H1 (cell line): ENCODE measurements around the gene OGN. TPM values are rescaled to one million over a fixed set of nuclear protein-coding genes. Genes with fewer than 3 reads are reported as not detected.

Source experiments
- CTCF ChIA-PET: fragments of 300-600 bp; sonication (Branson Sonifier 250); formaldehyde crosslinking; loops from one replicate; lab custom pipeline; 2021; ENCODE audit not compliant: partially characterized antibody; lab: Charles Lee
- POLR2A ChIA-PET: fragments of 300-600 bp; sonication (Branson Sonifier 250); formaldehyde crosslinking; loops from one replicate; lab custom pipeline; 2021; ENCODE audit warnings: inconsistent platforms; ENCODE audit not compliant: partially characterized antibody; lab: Charles Lee
- DNase-seq, 2 experiments: peaks; one replicate each; pipeline versions ENCODE4 v3.0.0 to v3.0.0-alpha.2; 2010 to 2022; ENCODE audit warnings: low spot score in 2 of 2, low read depth in 1 of 2, mixed read lengths in 1 of 2
- FAIRE-seq: peaks from 2 replicates; lab custom pipeline; 2011; peaks lifted over from hg19 to GRCh38; lab: Jason Lieb, UNC
- H2AFZ ChIP-seq: 2 replicates; pipeline ENCODE4 v1.8.1; 2012; ENCODE audit warnings: low read length, inconsistent platforms
- H2AK5ac ChIP-seq: 2 replicates; pipeline ENCODE4 v1.6.1; 2013; ENCODE audit warnings: low read depth, low read length
- H2BK120ac ChIP-seq: replicated peaks from 2 replicates; pipeline ENCODE3; 2013; ENCODE audit warnings: low read depth, low read length, inconsistent platforms
- H2BK12ac ChIP-seq: 2 replicates; pipeline ENCODE4 v1.6.1; 2013; ENCODE audit warnings: low read depth, low read length
- H2BK15ac ChIP-seq: 2 replicates; pipeline ENCODE4 v1.6.1; 2013; ENCODE audit warnings: low read length
- H2BK20ac ChIP-seq: 2 replicates; pipeline ENCODE4 v1.6.1; 2013; ENCODE audit warnings: low read length
- H2BK5ac ChIP-seq: 2 replicates; pipeline ENCODE4 v1.6.1; 2013; ENCODE audit warnings: low read depth, low read length
- H3K14ac ChIP-seq: 2 replicates; pipeline ENCODE4 v1.6.1; 2013; ENCODE audit warnings: inconsistent platforms; ENCODE audit not compliant: insufficient read length
- H3K18ac ChIP-seq: 2 replicates; pipeline ENCODE4 v1.6.1; 2013; ENCODE audit warnings: low read length; ENCODE audit errors: extremely low read depth
- H3K23ac ChIP-seq: 2 replicates; pipeline ENCODE4 v1.6.1; 2013; ENCODE audit warnings: inconsistent platforms; ENCODE audit not compliant: insufficient read length
- H3K23me2 ChIP-seq: 2 replicates; pipeline ENCODE4 v1.6.1; 2013; ENCODE audit warnings: low read depth, low read length
- H3K27ac ChIP-seq: 2 replicates; pipeline ENCODE4 v1.6.1; 2011; ENCODE audit warnings: low read depth, low read length, inconsistent platforms
- H3K27me3 ChIP-seq, 4 experiments: replicated peaks in 1 of 4; 1 replicate in 1 of 4; 2 replicates in 3 of 4; pipeline versions ENCODE4 v1.6.1 to v1.8.1; 2011 to 2013; ENCODE audit warnings: low read length in 3 of 4, mild to moderate bottlenecking in 3 of 4, inconsistent platforms in 2 of 4, mixed read lengths in 2 of 4, moderate library complexity in 1 of 4; ENCODE audit not compliant: control insufficient read depth in 3 of 4, insufficient read depth in 3 of 4; ENCODE audit errors: extremely low read depth in 1 of 4
- H3K36me3 ChIP-seq, 4 experiments: 2 replicates each; pipeline versions ENCODE4 v1.6.1 to v1.8.1; 2011 to 2013; ENCODE audit warnings: mild to moderate bottlenecking in 4 of 4, low read length in 3 of 4, moderate library complexity in 2 of 4, control low read depth in 1 of 4, inconsistent platforms in 1 of 4; ENCODE audit not compliant: insufficient read depth in 4 of 4, control insufficient read depth in 2 of 4
- H3K4ac ChIP-seq: replicated peaks from 2 replicates; pipeline ENCODE3; 2013; ENCODE audit warnings: low read length, low read depth, mixed read lengths, inconsistent platforms; ENCODE audit not compliant: insufficient read length
- H3K4me1 ChIP-seq, 4 experiments: replicated peaks in 1 of 4; 1 replicate in 1 of 4; 2 replicates in 3 of 4; pipeline versions ENCODE4 v1.6.1 to v1.8.1; 2011 to 2013; ENCODE audit warnings: low read length in 3 of 4, inconsistent platforms in 2 of 4, mixed read lengths in 1 of 4; ENCODE audit not compliant: insufficient read depth in 4 of 4, control insufficient read depth in 3 of 4
- H3K4me2 ChIP-seq, 2 experiments: 2 replicates each; pipeline versions ENCODE4 v1.6.1 to v1.8.1; 2011 to 2013; ENCODE audit warnings: low read depth in 2 of 2, low read length in 2 of 2, control low read depth in 1 of 2, inconsistent platforms in 1 of 2, mild to moderate bottlenecking in 1 of 2; ENCODE audit not compliant: insufficient read depth in 1 of 2
- H3K4me3 ChIP-seq, 4 experiments: fragments of 200-600, 300-600 bp in 1 of 4; sonication (generic), shearing (Covaris generic), sonication (Bioruptor Twin) in 1 of 4; 2 replicates each; pipeline versions ENCODE4 v1.5.1 to v1.8.1; 2011 to 2016; ENCODE audit warnings: low read length in 4 of 4, low read depth in 3 of 4, control low read depth in 2 of 4, inconsistent platforms in 2 of 4, mild to moderate bottlenecking in 2 of 4, mixed read lengths in 1 of 4, moderate library complexity in 1 of 4; ENCODE audit not compliant: insufficient read depth in 2 of 4; ENCODE audit errors: extremely low read depth in 1 of 4
- H3K56ac ChIP-seq: replicated peaks from 2 replicates; pipeline ENCODE3; 2013; ENCODE audit warnings: low read depth, mild to moderate bottlenecking, mixed read lengths, low read length, inconsistent platforms; ENCODE audit not compliant: insufficient read length
- H3K79me1 ChIP-seq: 2 replicates; pipeline ENCODE4 v1.6.1; 2013; ENCODE audit warnings: low read depth, low read length, control low read depth
- H3K79me2 ChIP-seq, 2 experiments: 2 replicates each; pipeline versions ENCODE4 v1.6.1 to v1.8.1; 2012 to 2013; ENCODE audit warnings: low read length in 2 of 2, mild to moderate bottlenecking in 2 of 2, inconsistent platforms in 1 of 2; ENCODE audit not compliant: insufficient read depth in 2 of 2, control insufficient read depth in 1 of 2
- H3K9ac ChIP-seq, 4 experiments: replicated peaks in 1 of 4; 1 replicate in 1 of 4; 2 replicates in 3 of 4; pipeline versions ENCODE4 v1.6.1 to v1.8.1; 2011 to 2013; ENCODE audit warnings: low read depth in 3 of 4, low read length in 3 of 4, control low read depth in 2 of 4, mild to moderate bottlenecking in 2 of 4, moderate library complexity in 2 of 4, inconsistent platforms in 1 of 4; ENCODE audit errors: extremely low read depth in 1 of 4
- H3K9me3 ChIP-seq, 2 experiments: 2 replicates each; pipeline versions ENCODE4 v1.6.1 to v1.8.1; 2012 to 2013; ENCODE audit warnings: mild to moderate bottlenecking in 2 of 2, moderate library complexity in 2 of 2, control low read depth in 1 of 2, inconsistent platforms in 1 of 2, low read depth in 1 of 2, low read length in 1 of 2, mixed read lengths in 1 of 2; ENCODE audit not compliant: insufficient read depth in 2 of 2
- H4K20me1 ChIP-seq, 2 experiments: replicated peaks in 1 of 2; 2 replicates each; pipeline versions ENCODE3 to v1.8.1; 2011 to 2013; ENCODE audit warnings: inconsistent platforms in 2 of 2, low read length in 2 of 2, mild to moderate bottlenecking in 1 of 2; ENCODE audit not compliant: insufficient read depth in 2 of 2, control insufficient read depth in 1 of 2
- H4K5ac ChIP-seq: 2 replicates; pipeline ENCODE4 v1.6.1; 2013; ENCODE audit warnings: low read length, low read depth, mixed read lengths, inconsistent platforms; ENCODE audit not compliant: insufficient read length
- H4K8ac ChIP-seq: 2 replicates; pipeline ENCODE4 v1.8.0; 2013; ENCODE audit warnings: mild to moderate bottlenecking, moderate library complexity, low read length, inconsistent platforms; ENCODE audit not compliant: insufficient read depth; ENCODE audit errors: extremely low read depth
- H4K91ac ChIP-seq: replicated peaks from 2 replicates; pipeline ENCODE3; 2013; ENCODE audit warnings: low read length, mixed read lengths, inconsistent platforms; ENCODE audit not compliant: insufficient read length
- ASH2L ChIP-seq: fragments of 200-600, 300-600 bp; sonication (generic); IDR thresholded peaks from one replicate; pipeline ENCODE4 v1.7.1; 2017; ENCODE audit warnings: low read length
- BACH1 ChIP-seq: IDR thresholded peaks from 2 replicates; pipeline ENCODE4 v1.6.1; 2012; ENCODE audit warnings: low read length, improper control_type of control experiment
- CHD1 ChIP-seq: IDR thresholded peaks from 2 replicates; pipeline ENCODE4 v1.6.1; 2012; ENCODE audit warnings: low read depth, low read length, improper control_type of control experiment
- GTF2F1 ChIP-seq: IDR thresholded peaks from 2 replicates; pipeline ENCODE4 v1.6.1; 2012; ENCODE audit warnings: low read depth, low read length, improper control_type of control experiment, borderline replicate concordance
- KDM1A ChIP-seq: fragments of 200-600, 300-600 bp; sonication (generic); IDR thresholded peaks from 2 replicates; pipeline ENCODE4 v1.7.1; 2016; ENCODE audit warnings: mild to moderate bottlenecking, low read length, borderline replicate concordance
- KDM5A ChIP-seq: fragments of 200-600 bp; IDR thresholded peaks from 2 replicates; pipeline ENCODE4 v1.7.1; 2012; ENCODE audit warnings: mild to moderate bottlenecking, low read length, inconsistent platforms, mixed read lengths
- MAFK ChIP-seq: IDR thresholded peaks from 2 replicates; pipeline ENCODE4 v1.6.1; 2012; ENCODE audit warnings: low read depth, mild to moderate bottlenecking, improper control_type of control experiment, low read length
- MAX ChIP-seq: IDR thresholded peaks from 2 replicates; pipeline ENCODE4 v1.6.1; 2012; ENCODE audit warnings: inconsistent platforms
- NANOG ChIP-seq: IDR thresholded peaks from 2 replicates; pipeline ENCODE4 v1.6.1; 2011; ENCODE audit warnings: low read length, low read depth, mild to moderate bottlenecking, inconsistent platforms; ENCODE audit not compliant: insufficient read depth, poor library complexity, severe bottlenecking
- NRF1 ChIP-seq: IDR thresholded peaks from 2 replicates; pipeline ENCODE4 v1.6.1; 2011; ENCODE audit warnings: mild to moderate bottlenecking, low read depth, low read length, improper control_type of control experiment
- RFX5 ChIP-seq: IDR thresholded peaks from 2 replicates; pipeline ENCODE4 v1.6.1; 2011; ENCODE audit warnings: low read depth, low read length, improper control_type of control experiment, borderline replicate concordance
- SP1 ChIP-seq: IDR thresholded peaks from 2 replicates; pipeline ENCODE4 v1.6.1; 2011; ENCODE audit warnings: low read depth, low read length
- ZNF274 ChIP-seq: IDR thresholded peaks from 2 replicates; pipeline ENCODE4 v1.7.0; 2012; ENCODE audit warnings: low read length, borderline replicate concordance; ENCODE audit errors: extremely low read depth
- WGBS, 2 experiments: shearing (Covaris generic) in 1 of 2; methylation state at CpG; one replicate each; pipeline versions ENCODE4 v1.1.6 to v1.1.7; 2013 to 2015; ENCODE audit warnings: low lambda C conversion rate in 2 of 2, mixed read lengths in 2 of 2, inconsistent platforms in 1 of 2, low coverage in 1 of 2, missing lambda C conversion rate in 1 of 2; ENCODE audit not compliant: insufficient replicate concordance in 2 of 2, insufficient coverage in 1 of 2, insufficient read length in 1 of 2; ENCODE audit errors: extremely low coverage in 1 of 2, missing lambda C conversion rate in 1 of 2; 5-methylcytosine and 5-hydroxymethylcytosine counted together
- polyA plus RNA-seq, 7 experiments: library from polyadenylated mRNA; depleted of rRNA in 3 of 7; stranded (reverse) in 5 of 7; unstranded in 2 of 7; fragments of >200 nt in 5 of 7; fragments of 200-250 nt in 2 of 7; gene quantifications; 1 replicate in 5 of 7; 2 replicates in 1 of 7; 4 replicates in 1 of 7; pipeline versions ENCODE4 v1.2.1 to v1.2.3, GENCODE V29; 2011 to 2013; ENCODE audit warnings: missing spikeins in 2 of 7, mixed read lengths in 2 of 7
- total RNA-seq: library from RNA; stranded (reverse); fragmentation: NEBNext Ultra II Directional; extraction: Animal tissue kit (Norgen Biotek cat#: 25700); gene quantifications from 2 replicates; pipeline ENCODE4 v1.2.1, GENCODE V29; 2021

Gene OGN
- total and polyA plus RNA-seq, 2 of the 8 experiments (the other 6 are each of a cell fraction or from before 2014, with no cell fraction given): not detected

DNA sequence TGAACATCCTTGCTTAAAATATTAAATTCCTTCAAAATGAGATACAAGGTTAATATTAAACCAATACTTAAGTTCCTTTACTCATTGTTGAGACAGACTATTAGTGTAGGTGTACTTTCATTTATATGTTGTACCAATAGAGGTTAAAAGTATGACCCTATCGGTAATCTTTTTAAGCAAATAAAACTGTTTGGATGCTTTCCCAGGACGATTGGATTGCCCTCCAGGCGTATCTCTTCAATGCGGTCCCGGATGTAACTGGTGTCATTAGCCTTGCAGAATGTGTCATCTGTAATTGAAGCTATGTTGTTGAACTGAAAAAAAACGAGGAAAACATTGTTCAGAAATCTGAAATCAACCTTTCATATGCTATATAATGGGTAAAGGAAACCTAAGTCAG is 18.9 kb downstream of the OGN start:
- no peaks in the 10 kb centered on the region for H3K36me3 ChIP-seq
- H3K4me2 ChIP-seq: no peak overlapping the region
- no peak overlapping the region for H2BK15ac ChIP-seq
- no peak overlapping the region for H3K14ac ChIP-seq
- no peak overlapping the region for H2BK12ac ChIP-seq
- ChIA-PET CTCF (no interaction called here), POLR2A (no interaction called here)
- FAIRE-seq (no peak), DNase-seq (no peak)
- no peak overlapping the region for H2BK5ac ChIP-seq
- H3K27ac ChIP-seq: no peak overlapping the region
- no peak overlapping the region for H3K18ac ChIP-seq
- H2BK20ac ChIP-seq: no peak overlapping the region
- 89% methylated on average over 6 of the region's 6 CpGs; no CpG with 5 or more reads in 1 of the 2 experiments for WGBS, 2 experiments
- no peaks in the 10 kb centered on the region for H3K23me2 ChIP-seq
- H3K4ac ChIP-seq: no peak overlapping the region
- H2AFZ ChIP-seq: no peak overlapping the region
- H3K9ac ChIP-seq: no peak overlapping the region
- TF ChIP-seq RFX5: no peak
- no peak for TF ChIP-seq CHD1
- TF ChIP-seq ASH2L: no peak
- TF ChIP-seq KDM1A: no peak
- no peak for TF ChIP-seq MAX
- no peak for TF ChIP-seq MAFK
- no peak for TF ChIP-seq BACH1
- no peak for TF ChIP-seq ZNF274
- TF ChIP-seq NRF1: no peak
- TF ChIP-seq NANOG: no peak
- no peak for TF ChIP-seq KDM5A
- TF ChIP-seq GTF2F1: no peak
- TF ChIP-seq SP1: no peak
- H3K79me1 ChIP-seq: no peaks in the 10 kb centered on the region
- no peak overlapping the region for H4K5ac ChIP-seq
- H3K27me3 ChIP-seq: no peaks in the 10 kb centered on the region
- H2BK120ac ChIP-seq: no peak overlapping the region
- no peaks in the 10 kb centered on the region for H4K20me1 ChIP-seq
- H3K4me3 ChIP-seq: no peak overlapping the region
- H4K91ac ChIP-seq: no peak overlapping the region
- no peak overlapping the region for H4K8ac ChIP-seq
- H3K23ac ChIP-seq: no peak overlapping the region
- no peaks in the 10 kb centered on the region for H3K9me3 ChIP-seq
- no peak overlapping the region for H3K56ac ChIP-seq
- no peaks in the 10 kb centered on the region for H3K4me1 ChIP-seq
- no peaks in the 10 kb centered on the region for H3K79me2 ChIP-seq
- H2AK5ac ChIP-seq: no peak overlapping the region
